ENCODE measurements around the gene CDC23. TPM values are rescaled to one million over a fixed set of nuclear protein-coding genes. Genes with fewer than 3 reads are reported as not detected.

The CDC23 gene
- total RNA-seq = 40.4 TPM

GRCh38 chr5:138213161-138214029 lies at the start of gene CDC23:
TSS of gene CDC23 (minus strand) at chr5:138213323. CDS start at chr5:138213312, 11 bp downstream.

GRCh38 chr5:138178516-138179276 lies 34.4 kb downstream of the CDC23 start, which contains the start of the genes BRD8 and KIF20A:
TSS of gene BRD8 (minus strand) at chr5:138178630. CDS start at chr5:138178614, 16 bp downstream.
TSS of gene KIF20A (plus strand) at chr5:138179112. CDS start at chr5:138179681, 569 bp downstream.

GRCh38 chr5:138138949-138139780 lies 74.0 kb downstream of the CDC23 start, which contains the start of gene NME5:
TSS of gene NME5 (minus strand) at chr5:138139428. CDS start at chr5:138138780, 648 bp downstream.

Other genes starting within 250 kb of the CDC23 start
- gene FAM13B, start 180.2 kb downstream of the CDC23 start, total RNA-seq = 88.6 TPM
- not detected for gene WNT8A, start 129.3 kb downstream of the CDC23 start, total RNA-seq
- gene NME5, start 73.9 kb downstream of the CDC23 start, total RNA-seq = 5.6 TPM
- 94.0 TPM for gene BRD8, start 34.7 kb downstream of the CDC23 start, total RNA-seq
- 12.9 TPM for gene KIF20A, start 34.2 kb downstream of the CDC23 start, total RNA-seq
- 2.7 TPM for gene GFRA3, start 61.3 kb upstream of the CDC23 start, total RNA-seq
- gene CDC25C, start 118.5 kb upstream of the CDC23 start, total RNA-seq = 3.8 TPM
- 23.5 TPM for gene FAM53C, start 124.9 kb upstream of the CDC23 start, total RNA-seq
- gene KDM3B, start 139.4 kb upstream of the CDC23 start, total RNA-seq = 127 TPM
- gene REEP2, start 225.7 kb upstream of the CDC23 start, total RNA-seq = 29.5 TPM